PC-9 (cell line): ENCODE data around the gene SHCBP1L.

Experiments used
- EZH2 ChIP-seq: fragments of 200-600 bp; sonication (generic); IDR thresholded peaks from 2 replicates; pipeline ENCODE4 v1.8.0; 2017; ENCODE audit warnings: antibody characterized with exemption, low read depth
- TF ChIP-seq, protein P1 (sequence below): fragments of 200-600 bp; sonication (generic); conservative IDR thresholded peaks from 2 replicates; pipeline ENCODE4 v1.6.1; 2017; ENCODE audit warnings: mixed run types, antibody characterized with exemption, mild to moderate bottlenecking, moderate library complexity

DNA sequence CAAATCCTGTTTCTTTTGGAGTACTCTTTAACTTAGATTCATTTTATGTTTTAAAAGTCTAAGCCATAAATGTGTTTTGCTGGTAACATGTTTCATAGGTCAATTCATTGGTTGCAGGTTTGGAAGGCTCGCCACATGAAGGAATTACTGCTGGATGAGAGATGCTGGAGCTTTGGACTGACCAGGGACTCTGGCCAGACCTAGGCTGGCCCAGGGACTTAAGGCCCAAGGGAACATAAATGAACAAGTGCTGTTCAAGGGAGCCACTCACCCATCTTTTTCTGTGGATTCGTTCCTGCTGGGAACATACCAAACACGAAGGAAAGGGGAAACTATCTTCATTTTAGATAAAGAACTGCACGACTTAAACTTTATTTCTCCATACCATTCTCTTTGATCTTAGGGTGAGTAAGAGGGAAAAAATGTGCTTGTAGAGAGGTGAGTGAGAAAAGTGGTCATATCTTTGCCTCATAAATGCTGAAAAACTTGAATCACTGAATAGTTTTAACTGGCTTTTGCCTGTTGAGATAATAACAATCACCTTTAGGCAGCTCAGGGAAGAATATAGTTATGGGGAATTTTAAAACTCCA lies 15.3 kb upstream of the SHCBP1L start:
- no peak for TF ChIP-seq EZH2
- TF ChIP-seq, protein P1, sequence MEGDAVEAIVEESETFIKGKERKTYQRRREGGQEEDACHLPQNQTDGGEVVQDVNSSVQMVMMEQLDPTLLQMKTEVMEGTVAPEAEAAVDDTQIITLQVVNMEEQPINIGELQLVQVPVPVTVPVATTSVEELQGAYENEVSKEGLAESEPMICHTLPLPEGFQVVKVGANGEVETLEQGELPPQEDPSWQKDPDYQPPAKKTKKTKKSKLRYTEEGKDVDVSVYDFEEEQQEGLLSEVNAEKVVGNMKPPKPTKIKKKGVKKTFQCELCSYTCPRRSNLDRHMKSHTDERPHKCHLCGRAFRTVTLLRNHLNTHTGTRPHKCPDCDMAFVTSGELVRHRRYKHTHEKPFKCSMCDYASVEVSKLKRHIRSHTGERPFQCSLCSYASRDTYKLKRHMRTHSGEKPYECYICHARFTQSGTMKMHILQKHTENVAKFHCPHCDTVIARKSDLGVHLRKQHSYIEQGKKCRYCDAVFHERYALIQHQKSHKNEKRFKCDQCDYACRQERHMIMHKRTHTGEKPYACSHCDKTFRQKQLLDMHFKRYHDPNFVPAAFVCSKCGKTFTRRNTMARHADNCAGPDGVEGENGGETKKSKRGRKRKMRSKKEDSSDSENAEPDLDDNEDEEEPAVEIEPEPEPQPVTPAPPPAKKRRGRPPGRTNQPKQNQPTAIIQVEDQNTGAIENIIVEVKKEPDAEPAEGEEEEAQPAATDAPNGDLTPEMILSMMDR, result no peak
